Activated T-helper 1 cell treated with anti-CD3 and anti-CD28 coated beads, Interleukin-2, amount 50 U/mL, for 16 hours (primary cell): ENCODE measurements around the gene SLC6A5.
"Not testable (repeated sequence)": the region's sequence is repeated elsewhere in the genome, so short reads cannot be mapped to it uniquely, and the experiment has no call there.

ENCODE experiments used
- DNase-seq, 2 donors: peaks; one replicate each; pipeline ENCODE4 v3.0.0-alpha.2; 2020; ENCODE audit warnings: low read depth in 1 of 2, low spot score in 1 of 2

SLC6A5 gene

GRCh38 chr11:20599221-20600019 is at the start of gene SLC6A5:
Gene SLC6A5 (plus strand): TSS chr11:20599608. CDS start chr11:20599673, 65 bp downstream.
- DNase-seq = no peak

- DNase-seq = no peak
Observed at GRCh38 chr11:20551096-20551495, 48.3 kb upstream of the SLC6A5 start.

GRCh38 chr11:20555783-20556182 is 43.6 kb upstream of the SLC6A5 start:
- DNase-seq = no peak

GRCh38 chr11:20556396-20556795 is 43.0 kb upstream of the SLC6A5 start:
- not testable (repeated sequence) for DNase-seq

GRCh38 chr11:20558741-20559140 is 40.7 kb upstream of the SLC6A5 start:
- DNase-seq = no peak

GRCh38 chr11:20559523-20560300 is 39.7 kb upstream of the SLC6A5 start:
- DNase-seq = no peak

GRCh38 chr11:20561915-20562314 is 37.5 kb upstream of the SLC6A5 start:
- no peak for DNase-seq

GRCh38 chr11:20563866-20564265 is 35.5 kb upstream of the SLC6A5 start:
- DNase-seq = no peak

- DNase-seq = no peak
Observed at GRCh38 chr11:20564846-20565635, 34.4 kb upstream of the SLC6A5 start.

- not testable (repeated sequence) for DNase-seq
Observed at GRCh38 chr11:20566115-20566514, 33.3 kb upstream of the SLC6A5 start.

GRCh38 chr11:20566591-20567434 is 32.6 kb upstream of the SLC6A5 start:
- DNase-seq = no peak

- DNase-seq = not testable (repeated sequence)
Observed at GRCh38 chr11:20579725-20580124, 19.7 kb upstream of the SLC6A5 start.

- DNase-seq = no peak
Observed at GRCh38 chr11:20583201-20583600, 16.2 kb upstream of the SLC6A5 start.

GRCh38 chr11:20584093-20584774 is 15.2 kb upstream of the SLC6A5 start:
- DNase-seq = no peak

GRCh38 chr11:20589796-20590195 is 9.6 kb upstream of the SLC6A5 start:
- DNase-seq = no peak

GRCh38 chr11:20590381-20590780 is 9.0 kb upstream of the SLC6A5 start:
- DNase-seq = no peak

- DNase-seq = no peak
Observed at GRCh38 chr11:20592741-20593140, 6.7 kb upstream of the SLC6A5 start.

GRCh38 chr11:20594274-20595061 is 4.9 kb upstream of the SLC6A5 start:
- DNase-seq = no peak

GRCh38 chr11:20595101-20595500 is 4.3 kb upstream of the SLC6A5 start:
- DNase-seq = no peak
